ENCODE data around the gene KIRREL2.

KIRREL2 gene

GRCh38 chr19:35904311-35905068, 47.8 kb downstream of the KIRREL2 start:
- Mint-ChIP-seq H3K4me3 (peak overlapping the region in 1 of 3 experiments; percentile 50), H3K36me3 (ENCODE audit: low read depth) (no peaks in the 10 kb centered on the region), H3K9me3 (no peaks in the 10 kb centered on the region), H3K27ac (peak overlapping the region in 1 of 3 experiments; percentile 31), H3K4me1 (peaks cover 10% of the 10 kb centered on the region), H3K27me3 (ENCODE audit: low read depth) (peaks cover 23% of the 10 kb centered on the region)
- no peak for TF ChIP-seq CTCF (IDR thresholded peaks at IDR 0.05; ENCODE audit: unreplicated experiment in 3 of 3)

GRCh38 chr19:35905178-35905727, 48.5 kb downstream of the KIRREL2 start:
- Mint-ChIP-seq H3K27me3 (ENCODE audit: low read depth) (peaks cover 23% of the 10 kb centered on the region), H3K4me3 (no peak overlapping the region), H3K4me1 (peaks cover 10% of the 10 kb centered on the region), H3K36me3 (ENCODE audit: low read depth) (no peaks in the 10 kb centered on the region), H3K9me3 (no peaks in the 10 kb centered on the region), H3K27ac (peak overlapping the region in 1 of 3 experiments; percentile 31)
- no peak for TF ChIP-seq CTCF (IDR thresholded peaks at IDR 0.05; ENCODE audit: unreplicated experiment in 3 of 3)

GRCh38 chr19:35907377-35907745, 50.6 kb downstream of the KIRREL2 start:
- H3K4me3 Mint-ChIP-seq = no peak overlapping the region
- no peak for TF ChIP-seq CTCF (IDR thresholded peaks at IDR 0.05; ENCODE audit: unreplicated experiment in 3 of 3)
- H3K27ac Mint-ChIP-seq = no peak overlapping the region
- H3K36me3 Mint-ChIP-seq (ENCODE audit: low read depth) = no peaks in the 10 kb centered on the region
- H3K9me3 Mint-ChIP-seq = no peaks in the 10 kb centered on the region
- H3K27me3 Mint-ChIP-seq (ENCODE audit: low read depth) = peaks cover 16% of the 10 kb centered on the region
- peaks cover 4% of the 10 kb centered on the region for H3K4me1 Mint-ChIP-seq

GRCh38 chr19:35908010-35908441, 51.3 kb downstream of the KIRREL2 start, which contains the start of gene TYROBP:
Gene TYROBP, minus strand, starts transcription at chr19:35908295. Its CDS starts 67 bp downstream, at chr19:35908228.
- Mint-ChIP-seq H3K4me3 (no peak within 1 kb of the TSS), H3K27ac (no peak within 1 kb of the TSS), H3K9me3 (no peaks in the 10 kb centered on the region), H3K36me3 (ENCODE audit: low read depth) (no peaks in the 10 kb centered on the region), H3K27me3 (ENCODE audit: low read depth) (peaks cover 10% of the 10 kb centered on the region), H3K4me1 (peaks cover 4% of the 10 kb centered on the region)
- no peak for TF ChIP-seq CTCF (IDR thresholded peaks at IDR 0.05; ENCODE audit: unreplicated experiment in 3 of 3)

GRCh38 chr19:35908973-35909683, 52.4 kb downstream of the KIRREL2 start:
- no peak for TF ChIP-seq CTCF (IDR thresholded peaks at IDR 0.05; ENCODE audit: unreplicated experiment in 3 of 3)
- Mint-ChIP-seq H3K27me3 (ENCODE audit: low read depth) (peaks cover 4% of the 10 kb centered on the region), H3K27ac (no peak overlapping the region), H3K36me3 (ENCODE audit: low read depth) (no peaks in the 10 kb centered on the region), H3K4me1 (no peaks in the 10 kb centered on the region), H3K9me3 (no peaks in the 10 kb centered on the region), H3K4me3 (no peak overlapping the region)

Measured in nephron (organoid).